Measurements from ENCODE around the gene CHD9. TPM values are rescaled to one million over a fixed set of nuclear protein-coding genes. Genes with fewer than 3 reads are reported as not detected.

The CHD9 gene
- polyA plus RNA-seq, 3 donors: 15.8 to 26.1 (median 22.5) TPM

- Mint-ChIP-seq H3K36me3 (no peaks in the 10 kb centered on the region), H3K27ac (peak overlapping the region; percentile 86 to 93 (median 90)), H3K4me3 (peak overlapping the region; percentile 92 to 95), H3K9me3 (no peaks in the 10 kb centered on the region), H3K4me1 (peaks cover 21% of the 10 kb centered on the region), H3K27me3 (ENCODE audit: low read depth in 3 of 3) (no peaks in the 10 kb centered on the region)
- H2AFZ ChIP-seq (ENCODE audit: insufficient read depth, low read depth, low read length, poor library complexity, severe bottlenecking): peak overlapping the region; percentile 78
- peaks cover 32% of the 10 kb centered on the region for H3K79me2 ChIP-seq (ENCODE audit: insufficient read depth, low read length)
- DNase-seq: peak; percentile 68 to 84 (median 77)
- under 1% methylated on average over 63 of the region's 77 CpGs for WGBS (ENCODE audit: insufficient coverage)
- H3K36me3 ChIP-seq (replicated peaks in 1 of 2; ENCODE audit: control insufficient read depth in 1 of 2, insufficient read depth in 2 of 2, low read length in 2 of 2): no peaks in the 10 kb centered on the region
- peaks cover 21% of the 10 kb centered on the region for H4K20me1 ChIP-seq (ENCODE audit: insufficient read depth, low read length)
- peak overlapping the region; percentile 77 for H3K4me2 ChIP-seq (replicated peaks; ENCODE audit: extremely low read depth, low read length, poor library complexity, severe bottlenecking)
- peaks cover 9 to 25% of the 10 kb centered on the region in 2 donors for H3K4me1 ChIP-seq (ENCODE audit: control insufficient read depth in 1 of 2, insufficient read depth in 2 of 2, low read length in 2 of 2)
- H3K9ac ChIP-seq (ENCODE audit: insufficient read depth, low read length, poor library complexity, severe bottlenecking): peak overlapping the region; percentile 88
- peak overlapping the region; percentile 66 to 90 for H3K27ac ChIP-seq (ENCODE audit: low read depth in 1 of 2, low read length in 2 of 2)
- H3K27me3 ChIP-seq (ENCODE audit: control insufficient read depth in 2 of 2, insufficient read depth in 2 of 2, low read length in 2 of 2): no peaks in the 10 kb centered on the region
- peak overlapping the region; percentile 52 to 90 (median 82) for H3K4me3 ChIP-seq (replicated peaks in 1 of 3; ENCODE audit: low read depth in 2 of 3, low read length in 3 of 3)
- intact Hi-C loops (cut with micrococcal nuclease): loop anchor here (2.0 to 5.0 kb wide), 5 partner anchors 33 to 91 kb away; partner anchors contain the start of gene CHD9 (in 2 of the 2)
- no peak for TF ChIP-seq CTCF (IDR thresholded peaks at IDR 0.05)
- no peaks in the 10 kb centered on the region for H3K9me3 ChIP-seq (replicated peaks in 1 of 2; ENCODE audit: control insufficient read depth in 1 of 2, insufficient read depth in 1 of 2, low read length in 2 of 2)
Measured at GRCh38 chr16:53131363-53132071, 76.7 kb downstream of the CHD9 start.

- H4K20me1 ChIP-seq (ENCODE audit: insufficient read depth, low read length): peaks cover 21% of the 10 kb centered on the region
- peaks cover 39% of the 10 kb centered on the region for H3K79me2 ChIP-seq (ENCODE audit: insufficient read depth, low read length)
- no peaks in the 10 kb centered on the region for H3K27me3 ChIP-seq (ENCODE audit: control insufficient read depth in 2 of 2, insufficient read depth in 2 of 2, low read length in 2 of 2)
- H3K9me3 ChIP-seq (replicated peaks in 1 of 2; ENCODE audit: control insufficient read depth in 1 of 2, insufficient read depth in 1 of 2, low read length in 2 of 2): no peaks in the 10 kb centered on the region
- H3K9ac ChIP-seq (ENCODE audit: insufficient read depth, low read length, poor library complexity, severe bottlenecking): no peak overlapping the region
- H3K36me3 ChIP-seq (replicated peaks in 1 of 2; ENCODE audit: control insufficient read depth in 1 of 2, insufficient read depth in 2 of 2, low read length in 2 of 2): no peaks in the 10 kb centered on the region
- no peak overlapping the region for H2AFZ ChIP-seq (ENCODE audit: insufficient read depth, low read depth, low read length, poor library complexity, severe bottlenecking)
- Mint-ChIP-seq H3K27me3 (ENCODE audit: low read depth in 3 of 3) (no peaks in the 10 kb centered on the region), H3K4me3 (peak overlapping the region in 1 of 2 donors; percentile 95), H3K36me3 (no peaks in the 10 kb centered on the region), H3K27ac (peak overlapping the region in 1 of 7 donors; percentile 93), H3K4me1 (peaks cover 20% of the 10 kb centered on the region), H3K9me3 (no peaks in the 10 kb centered on the region)
- no peak for DNase-seq
- 60% methylated on average over 1 of the region's 6 CpGs for WGBS (ENCODE audit: insufficient coverage)
- H3K4me2 ChIP-seq (replicated peaks; ENCODE audit: extremely low read depth, low read length, poor library complexity, severe bottlenecking): peak overlapping the region; percentile 77
- intact Hi-C loops (cut with micrococcal nuclease): loop anchor here (5.0 kb wide), 3 partner anchors 75 to 90 kb away; no protein-coding TSS in a partner anchor
- H3K27ac ChIP-seq (ENCODE audit: low read depth in 1 of 2, low read length in 2 of 2): no peak overlapping the region
- H3K4me1 ChIP-seq (ENCODE audit: control insufficient read depth in 1 of 2, insufficient read depth in 2 of 2, low read length in 2 of 2): peaks cover 9 to 25% of the 10 kb centered on the region in 2 donors
- H3K4me3 ChIP-seq (replicated peaks in 1 of 3; ENCODE audit: low read depth in 2 of 3, low read length in 3 of 3): peak overlapping the region in 1 of 3 experiments; percentile 83
- no peak for TF ChIP-seq CTCF (IDR thresholded peaks at IDR 0.05)
Measured at GRCh38 chr16:53132406-53132805, 77.6 kb downstream of the CHD9 start.
